ENCODE data around the gene KRTAP4-6. TPM values are rescaled to one million over a fixed set of nuclear protein-coding genes. Genes with fewer than 3 reads are reported as not detected.
"Not testable (repeated sequence)": the region's sequence is repeated elsewhere in the genome, so short reads cannot be mapped to it uniquely, and the experiment has no call there.

The KRTAP4-6 gene
- total RNA-seq, 1 experiment from 2014 or later, result not detected

DNA sequence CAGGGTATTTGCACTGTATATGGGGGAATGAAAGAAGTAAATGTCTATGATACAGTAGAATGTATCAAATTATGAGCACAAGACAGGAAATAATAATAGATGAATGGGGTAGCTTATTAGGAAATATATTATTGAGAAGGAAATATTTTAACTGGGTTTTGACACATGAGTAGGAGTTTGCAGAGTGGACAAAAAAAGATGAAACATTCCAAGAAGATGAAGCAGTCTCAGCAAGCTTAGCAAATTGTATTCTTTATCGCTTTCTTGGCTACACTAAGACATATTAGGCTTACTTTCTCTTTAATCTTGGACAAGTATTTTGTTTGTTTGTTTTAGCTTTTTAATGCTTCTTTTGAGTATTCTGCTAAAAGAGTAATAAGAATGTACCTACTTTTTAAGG is 36.4 kb downstream of the KRTAP4-6 start:
- intact Hi-C loops (cut with micrococcal nuclease; ENCODE audit: unreplicated experiment), result no loop called here
- BruUV-seq (replicated peaks), result no TSS peak
- Mint-ChIP-seq H3K4me1 (ENCODE audit: low read depth, unreplicated experiment) (peaks cover 51% of the 10 kb centered on the region), H3K27ac (ENCODE audit: unreplicated experiment) (peak overlapping the region; percentile 7), H3K4me3 (ENCODE audit: low read depth, unreplicated experiment) (no peak overlapping the region), H3K36me3 (ENCODE audit: insufficient read depth, unreplicated experiment) (no peaks in the 10 kb centered on the region), H3K9me3 (ENCODE audit: low read depth, unreplicated experiment) (peaks cover 5% of the 10 kb centered on the region), H3K27me3 (ENCODE audit: unreplicated experiment) (no peaks in the 10 kb centered on the region)
- DNase-seq, result no peak
- CTCF ChIA-PET, result interaction anchor here (0.6 kb wide), 2 partner anchors 16 to 175 kb away, joined by 3 to 5 read pairs; no protein-coding TSS in a partner anchor
- TF ChIP-seq, protein P1, sequence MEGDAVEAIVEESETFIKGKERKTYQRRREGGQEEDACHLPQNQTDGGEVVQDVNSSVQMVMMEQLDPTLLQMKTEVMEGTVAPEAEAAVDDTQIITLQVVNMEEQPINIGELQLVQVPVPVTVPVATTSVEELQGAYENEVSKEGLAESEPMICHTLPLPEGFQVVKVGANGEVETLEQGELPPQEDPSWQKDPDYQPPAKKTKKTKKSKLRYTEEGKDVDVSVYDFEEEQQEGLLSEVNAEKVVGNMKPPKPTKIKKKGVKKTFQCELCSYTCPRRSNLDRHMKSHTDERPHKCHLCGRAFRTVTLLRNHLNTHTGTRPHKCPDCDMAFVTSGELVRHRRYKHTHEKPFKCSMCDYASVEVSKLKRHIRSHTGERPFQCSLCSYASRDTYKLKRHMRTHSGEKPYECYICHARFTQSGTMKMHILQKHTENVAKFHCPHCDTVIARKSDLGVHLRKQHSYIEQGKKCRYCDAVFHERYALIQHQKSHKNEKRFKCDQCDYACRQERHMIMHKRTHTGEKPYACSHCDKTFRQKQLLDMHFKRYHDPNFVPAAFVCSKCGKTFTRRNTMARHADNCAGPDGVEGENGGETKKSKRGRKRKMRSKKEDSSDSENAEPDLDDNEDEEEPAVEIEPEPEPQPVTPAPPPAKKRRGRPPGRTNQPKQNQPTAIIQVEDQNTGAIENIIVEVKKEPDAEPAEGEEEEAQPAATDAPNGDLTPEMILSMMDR (IDR thresholded peaks at IDR 0.05; ENCODE audit: unreplicated experiment), result no peak

DNA sequence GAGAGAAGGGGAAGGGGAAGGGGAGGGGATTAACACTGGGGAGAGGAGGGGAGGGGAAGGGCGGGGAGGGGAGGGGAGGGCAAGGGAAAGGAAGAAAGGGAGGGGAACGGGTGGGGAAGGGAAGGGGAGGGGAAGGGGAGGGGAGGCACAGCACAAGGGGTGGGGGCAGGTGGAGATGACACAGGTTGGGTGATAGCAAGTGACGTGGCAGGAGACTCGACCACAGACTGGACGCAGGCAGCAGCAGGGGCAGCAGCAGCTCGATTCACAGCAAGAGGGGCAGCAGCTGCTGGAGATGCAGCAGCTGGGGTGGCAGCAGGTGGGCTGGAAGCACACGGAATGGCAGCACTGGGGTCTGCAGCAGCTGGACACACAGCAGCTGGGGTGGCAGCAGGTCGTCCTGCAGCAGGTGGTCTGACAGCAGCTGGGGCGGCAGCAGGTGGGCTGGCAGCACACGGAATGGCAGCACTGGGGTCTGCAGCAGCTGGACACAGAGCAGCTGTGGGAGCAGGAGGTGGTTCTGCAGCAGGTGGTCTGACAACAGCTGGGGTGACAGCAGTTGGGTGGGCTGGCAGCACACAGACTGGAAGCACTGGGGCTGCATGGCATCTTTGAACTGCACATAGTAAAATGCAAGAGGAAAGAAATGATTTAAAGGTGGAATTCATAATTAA is 38.6 kb downstream of the KRTAP4-6 start, which contains the start of gene KRTAP4-16:
Gene KRTAP4-16 (minus strand): TSS at position 624 of the 674 bp plus-strand sequence. CDS start 0 bp downstream, at position 624.
- H3K4me1 Mint-ChIP-seq (ENCODE audit: low read depth, unreplicated experiment), result peaks cover 68% of the 10 kb centered on the region
- BruUV-seq (replicated peaks), result no TSS peak
- H3K4me3 Mint-ChIP-seq (ENCODE audit: low read depth, unreplicated experiment), result no peak within 1 kb of the TSS
- CTCF ChIA-PET, result no interaction called here
- no peak within 1 kb of the TSS for H3K27ac Mint-ChIP-seq (ENCODE audit: unreplicated experiment)
- TF ChIP-seq, protein P1 (IDR thresholded peaks at IDR 0.05; ENCODE audit: unreplicated experiment), result no peak
- DNase-seq, result no peak
- intact Hi-C loops (cut with micrococcal nuclease; ENCODE audit: unreplicated experiment), result no loop called here
- H3K9me3 Mint-ChIP-seq (ENCODE audit: low read depth, unreplicated experiment), result no peaks in the 10 kb centered on the region
- H3K36me3 Mint-ChIP-seq (ENCODE audit: insufficient read depth, unreplicated experiment), result no peaks in the 10 kb centered on the region
- no peaks in the 10 kb centered on the region for H3K27me3 Mint-ChIP-seq (ENCODE audit: unreplicated experiment)

DNA sequence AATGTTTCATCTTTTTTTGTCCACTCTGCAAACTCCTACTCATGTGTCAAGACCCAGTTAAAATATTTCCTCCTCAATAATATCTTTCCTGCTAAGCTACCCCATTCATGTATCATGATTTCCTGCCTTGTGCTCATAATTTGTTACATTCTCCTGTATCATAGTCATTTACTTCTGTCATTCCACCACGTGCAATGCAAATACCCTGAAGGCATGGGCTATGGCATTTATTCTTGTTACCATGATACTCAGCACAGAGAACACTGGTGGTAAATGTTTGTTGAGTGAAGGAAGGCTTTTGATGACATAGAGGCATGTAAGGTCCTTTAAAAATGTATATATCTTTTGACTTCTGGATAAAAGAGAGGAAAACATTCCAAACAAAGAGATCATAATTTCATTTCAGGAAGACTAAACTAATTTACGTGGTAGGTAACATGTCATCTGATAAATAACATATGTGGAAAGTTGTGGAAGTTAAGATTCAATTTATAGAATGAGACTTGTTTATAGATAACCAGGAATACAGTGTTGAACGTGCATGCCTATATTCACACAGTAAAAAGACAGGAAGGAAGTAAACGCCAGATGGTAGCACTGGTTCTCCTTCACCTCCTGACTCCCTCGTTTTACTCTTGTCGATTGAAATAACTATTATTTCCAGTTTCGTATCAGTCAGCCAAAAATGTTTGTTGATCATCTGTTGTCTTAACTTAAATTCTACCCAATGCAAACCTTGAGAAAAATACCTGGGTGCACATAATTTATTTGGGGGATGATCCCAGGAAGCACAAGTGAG is 40.5 kb downstream of the KRTAP4-6 start:
- intact Hi-C loops (cut with micrococcal nuclease; ENCODE audit: unreplicated experiment); H3K27me3 Mint-ChIP-seq (ENCODE audit: unreplicated experiment); CTCF ChIA-PET; H3K9me3 Mint-ChIP-seq (ENCODE audit: low read depth, unreplicated experiment); H3K36me3 Mint-ChIP-seq (ENCODE audit: insufficient read depth, unreplicated experiment); H3K4me3 Mint-ChIP-seq (ENCODE audit: low read depth, unreplicated experiment); BruUV-seq (replicated peaks): not testable (repeated sequence)
- peak overlapping the region; percentile 4 for H3K27ac Mint-ChIP-seq (ENCODE audit: unreplicated experiment)
- peaks cover 61% of the 10 kb centered on the region for H3K4me1 Mint-ChIP-seq (ENCODE audit: low read depth, unreplicated experiment)
- DNase-seq, result peak; percentile 57

DNA sequence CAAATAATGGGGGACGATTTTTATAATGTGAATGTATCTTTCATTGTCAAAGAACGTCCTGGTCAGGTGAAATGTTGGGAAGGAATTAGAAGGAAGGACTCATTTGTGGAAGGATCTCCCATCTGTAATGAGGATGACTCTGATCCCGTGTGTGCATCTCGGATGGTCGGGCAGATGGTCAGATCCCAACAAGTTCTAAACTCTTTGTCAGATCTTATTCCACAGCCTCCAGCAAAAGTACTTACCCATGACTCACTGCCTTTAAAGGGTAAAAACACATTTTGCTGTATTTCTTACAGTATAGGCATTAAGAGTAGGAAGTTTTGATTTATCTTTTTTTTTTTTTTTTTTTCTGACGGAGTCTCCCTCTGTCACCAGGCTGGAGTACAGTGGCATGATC is 41.9 kb downstream of the KRTAP4-6 start:
- CTCF ChIA-PET, result interaction anchor here (0.7 kb wide), 1 partner anchor 30 kb away, joined by 4 read pairs; no protein-coding TSS in a partner anchor
- H3K27ac Mint-ChIP-seq (ENCODE audit: unreplicated experiment), result no peak overlapping the region
- BruUV-seq (replicated peaks), result no TSS peak
- H3K4me1 Mint-ChIP-seq (ENCODE audit: low read depth, unreplicated experiment), result peaks cover 54% of the 10 kb centered on the region
- no peak for DNase-seq
- H3K27me3 Mint-ChIP-seq (ENCODE audit: unreplicated experiment), result no peaks in the 10 kb centered on the region
- TF ChIP-seq, protein P1 (IDR thresholded peaks at IDR 0.05; ENCODE audit: unreplicated experiment), result no peak
- intact Hi-C loops (cut with micrococcal nuclease; ENCODE audit: unreplicated experiment), result no loop called here
- H3K4me3 Mint-ChIP-seq (ENCODE audit: low read depth, unreplicated experiment), result no peak overlapping the region
- no peaks in the 10 kb centered on the region for H3K36me3 Mint-ChIP-seq (ENCODE audit: insufficient read depth, unreplicated experiment)
- no peaks in the 10 kb centered on the region for H3K9me3 Mint-ChIP-seq (ENCODE audit: low read depth, unreplicated experiment)
